ENCODE results near the gene GPR142.

GRCh38 chr17:74394275-74394950 is 27.1 kb downstream of the GPR142 start:
- TF ChIP-seq CTCF (IDR thresholded peaks at IDR 0.05; ENCODE audit: borderline replicate concordance, extremely low read depth, low read length, poor library complexity, severe bottlenecking) (no peak), EZH2 (IDR thresholded peaks at IDR 0.05; ENCODE audit: borderline replicate concordance, low read depth, low read length, severe bottlenecking) (no peak)
